GM12891 (cell line): ENCODE measurements around the gene SMIM38.

Experiments used
- DNase-seq: peaks from one replicate; pipeline ENCODE4 v3.0.0; 2011; ENCODE audit warnings: low spot score; ENCODE audit not compliant: insufficient read length
- FAIRE-seq: peaks from 2 replicates; lab custom pipeline; 2011; peaks lifted over from hg19 to GRCh38; lab: Jason Lieb, UNC
- PAX5 ChIP-seq: IDR thresholded peaks from 2 replicates; pipeline ENCODE4 v1.6.1; 2011; ENCODE audit warnings: low read length, moderate library complexity, mild to moderate bottlenecking; ENCODE audit not compliant: insufficient read depth, severe bottlenecking
- POLR2A ChIP-seq: IDR thresholded peaks from 2 replicates; pipeline ENCODE4 v1.6.1; 2011; ENCODE audit warnings: low read depth, low read length, control low read depth
- POLR2AphosphoS5 ChIP-seq: IDR thresholded peaks from 2 replicates; pipeline ENCODE4 v1.6.1; 2011; ENCODE audit warnings: low read depth, low read length, control low read depth
- POU2F2 ChIP-seq: IDR thresholded peaks from 2 replicates; pipeline ENCODE4 v1.6.1; 2011; ENCODE audit warnings: low read depth, mild to moderate bottlenecking, control low read depth, low read length, moderate library complexity
- SPI1 ChIP-seq: IDR thresholded peaks from 2 replicates; pipeline ENCODE4 v1.6.1; 2011; ENCODE audit warnings: low read depth, low read length, control low read depth
- TAF1 ChIP-seq: IDR thresholded peaks from 2 replicates; pipeline ENCODE4 v1.6.1; 2011; ENCODE audit warnings: low read depth, low read length, control low read depth

Gene SMIM38

DNA sequence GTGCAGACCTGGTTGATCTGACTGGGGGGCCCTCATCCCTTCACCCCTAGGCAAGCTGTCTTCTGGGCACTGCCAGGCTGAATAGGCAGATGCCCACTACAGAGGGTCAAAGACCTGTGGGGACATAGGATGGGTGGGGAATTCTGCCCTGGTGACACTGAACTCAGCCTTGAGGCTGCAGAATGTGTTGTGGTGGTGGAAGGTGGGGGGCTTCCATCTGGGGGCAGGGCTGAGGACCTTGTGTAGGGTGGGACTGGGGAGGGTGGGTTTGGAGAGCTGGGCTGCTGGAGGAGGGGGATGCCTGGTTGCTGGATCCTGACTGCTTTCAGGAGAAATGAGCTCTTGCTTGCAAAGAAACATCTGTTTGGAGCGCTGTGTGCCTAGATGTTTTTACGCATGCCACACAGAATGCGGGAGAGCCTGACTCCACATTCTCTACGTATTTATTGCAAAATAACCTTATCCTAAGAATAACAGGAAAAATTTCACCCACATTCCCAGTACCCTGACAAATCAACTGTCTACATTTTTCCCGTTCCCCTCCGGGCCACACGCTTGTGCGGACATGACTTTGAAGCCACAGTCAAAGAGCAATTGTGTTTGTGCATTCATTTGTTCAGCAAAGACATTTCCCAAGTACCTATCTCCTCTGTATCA, 18.3 kb downstream of the SMIM38 start:
- DNase-seq (no peak), FAIRE-seq (no peak)
- TF ChIP-seq TAF1 (no peak), POLR2AphosphoS5 (no peak), POU2F2 (no peak), POLR2A (no peak), PAX5 (no peak), SPI1 (no peak)

DNA sequence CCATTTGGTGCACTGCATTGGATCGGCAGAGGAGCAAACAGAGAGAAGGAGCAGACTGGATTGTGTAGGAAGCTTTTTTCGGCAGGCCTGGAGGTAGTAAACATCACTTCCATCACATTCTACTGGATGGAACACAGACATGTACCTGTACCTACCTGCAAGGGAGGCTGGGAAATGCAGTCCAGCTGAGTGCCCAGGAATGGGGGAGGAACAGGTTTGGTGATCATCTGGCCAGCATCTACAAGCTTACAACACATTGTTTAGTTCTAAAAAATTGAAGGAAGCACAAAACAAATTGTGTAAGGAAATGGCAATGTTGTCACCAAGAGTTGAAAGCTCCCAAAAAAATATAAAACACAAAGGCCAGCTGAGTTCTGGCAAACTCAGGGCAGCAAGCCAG, 19.1 kb downstream of the SMIM38 start:
- FAIRE-seq, result no peak
- DNase-seq, result no peak
- TF ChIP-seq POLR2AphosphoS5, result no peak
- no peak for TF ChIP-seq POU2F2
- TF ChIP-seq POLR2A, result no peak
- TF ChIP-seq PAX5, result no peak
- no peak for TF ChIP-seq SPI1
- no peak for TF ChIP-seq TAF1

DNA sequence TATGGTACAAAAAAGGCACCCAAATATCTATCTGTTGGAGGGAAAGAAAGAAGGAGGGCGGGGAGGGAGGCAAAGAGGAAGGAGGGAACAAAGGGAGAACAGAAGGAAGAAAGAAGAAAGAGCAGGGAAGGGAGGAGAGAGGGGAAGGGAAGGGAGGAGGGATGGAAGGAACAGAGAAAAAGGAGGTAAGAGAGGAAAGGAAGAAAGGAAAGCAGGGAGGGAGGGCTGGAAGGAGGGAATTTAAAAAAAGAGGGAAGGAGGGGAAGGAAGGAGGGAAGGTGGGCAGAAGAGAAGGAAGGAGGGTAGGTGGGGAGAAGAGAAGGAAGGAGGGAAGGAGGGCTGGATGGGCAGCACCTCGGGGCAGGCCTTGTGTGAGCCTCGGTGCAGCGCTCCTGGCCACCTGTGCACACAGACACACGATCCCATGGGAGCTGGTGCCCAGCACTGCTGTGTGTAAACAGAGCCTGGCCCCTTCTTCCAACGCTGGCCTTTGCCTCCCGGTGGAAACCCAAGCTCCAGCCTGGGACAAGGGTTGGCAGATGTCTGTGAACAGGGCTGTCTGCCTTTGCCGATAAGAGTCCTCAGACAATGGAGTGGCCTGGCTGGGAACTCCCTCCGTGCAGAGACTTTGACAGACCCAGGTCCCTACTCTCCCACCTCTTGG, 23.2 kb downstream of the SMIM38 start:
- no peak for FAIRE-seq
- TF ChIP-seq SPI1, result no peak
- no peak for TF ChIP-seq POLR2A
- no peak for TF ChIP-seq PAX5
- no peak for TF ChIP-seq POLR2AphosphoS5
- no peak for TF ChIP-seq TAF1
- no peak for TF ChIP-seq POU2F2

DNA sequence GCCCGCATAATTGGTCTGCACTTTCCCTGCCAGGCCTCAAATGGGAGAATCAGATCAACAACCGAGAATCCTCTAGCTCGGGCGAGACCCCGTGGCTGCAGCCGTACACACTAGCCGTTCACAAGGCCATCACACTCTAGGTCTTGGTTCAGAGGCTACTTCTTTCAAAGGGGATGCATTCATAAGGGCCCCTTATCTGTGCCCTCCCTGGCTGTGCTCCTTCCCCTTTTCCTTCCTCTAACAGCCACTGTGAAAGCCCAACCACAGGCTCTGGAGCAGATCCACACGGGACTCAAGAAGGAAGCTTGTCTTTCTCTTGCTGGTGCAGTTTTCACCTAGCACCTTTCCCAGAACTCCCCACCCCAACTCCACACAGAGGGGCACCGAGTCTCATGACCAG, 24.5 kb downstream of the SMIM38 start:
- no peak for FAIRE-seq
- no peak for DNase-seq
- TF ChIP-seq TAF1, result no peak
- no peak for TF ChIP-seq POU2F2
- TF ChIP-seq POLR2A, result no peak
- TF ChIP-seq PAX5, result no peak
- no peak for TF ChIP-seq SPI1
- no peak for TF ChIP-seq POLR2AphosphoS5

More for the DNA sequence above, 23.2 kb downstream of the SMIM38 start:
- DNase-seq, result no peak

DNA sequence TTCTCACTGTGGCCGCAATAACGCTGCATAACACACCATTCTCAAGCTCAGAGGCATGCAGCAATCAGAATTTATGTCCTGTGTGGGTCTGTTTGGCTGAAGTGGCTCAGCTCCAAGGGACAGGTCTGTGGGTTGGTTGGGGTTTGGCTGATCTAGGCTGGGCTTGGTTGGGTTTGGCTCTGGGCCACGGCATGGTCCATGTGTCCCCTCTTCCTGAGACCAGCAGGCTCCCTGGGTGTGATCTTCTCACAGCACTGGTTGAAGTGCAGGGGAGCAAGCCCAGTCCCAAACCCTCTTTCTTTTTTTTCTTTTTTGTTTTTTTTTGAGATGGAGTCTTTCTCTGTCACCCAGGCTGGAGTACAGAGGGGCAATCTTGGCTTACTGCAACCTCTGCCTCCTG, 25.0 kb downstream of the SMIM38 start:
- FAIRE-seq (no peak), DNase-seq (no peak)
- TF ChIP-seq SPI1 (no peak), POU2F2 (no peak)

DNA sequence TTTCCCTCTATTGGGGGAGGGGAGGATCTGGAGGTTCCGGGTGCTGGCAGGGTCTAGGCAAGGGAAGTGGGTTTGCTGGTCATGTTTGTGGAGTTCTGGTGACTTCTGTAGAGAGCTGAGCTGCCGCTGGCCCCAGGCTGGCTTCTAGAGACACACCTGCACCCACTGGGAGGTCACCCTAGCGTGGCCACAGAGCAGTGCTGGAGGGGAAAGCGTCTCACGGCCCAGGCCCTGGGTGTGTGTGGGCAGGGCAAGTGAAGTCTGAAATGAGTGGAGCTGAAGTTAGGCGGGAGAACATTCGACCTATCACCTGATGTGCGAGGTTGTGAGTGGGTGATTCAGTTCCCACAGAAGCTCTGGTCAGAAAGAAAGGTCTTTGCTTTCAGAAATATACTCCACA, 27.9 kb downstream of the SMIM38 start:
- peak; percentile 51 for TF ChIP-seq PAX5
- no peak for TF ChIP-seq SPI1
- FAIRE-seq (no peak), DNase-seq (peak; percentile 28)

DNA sequence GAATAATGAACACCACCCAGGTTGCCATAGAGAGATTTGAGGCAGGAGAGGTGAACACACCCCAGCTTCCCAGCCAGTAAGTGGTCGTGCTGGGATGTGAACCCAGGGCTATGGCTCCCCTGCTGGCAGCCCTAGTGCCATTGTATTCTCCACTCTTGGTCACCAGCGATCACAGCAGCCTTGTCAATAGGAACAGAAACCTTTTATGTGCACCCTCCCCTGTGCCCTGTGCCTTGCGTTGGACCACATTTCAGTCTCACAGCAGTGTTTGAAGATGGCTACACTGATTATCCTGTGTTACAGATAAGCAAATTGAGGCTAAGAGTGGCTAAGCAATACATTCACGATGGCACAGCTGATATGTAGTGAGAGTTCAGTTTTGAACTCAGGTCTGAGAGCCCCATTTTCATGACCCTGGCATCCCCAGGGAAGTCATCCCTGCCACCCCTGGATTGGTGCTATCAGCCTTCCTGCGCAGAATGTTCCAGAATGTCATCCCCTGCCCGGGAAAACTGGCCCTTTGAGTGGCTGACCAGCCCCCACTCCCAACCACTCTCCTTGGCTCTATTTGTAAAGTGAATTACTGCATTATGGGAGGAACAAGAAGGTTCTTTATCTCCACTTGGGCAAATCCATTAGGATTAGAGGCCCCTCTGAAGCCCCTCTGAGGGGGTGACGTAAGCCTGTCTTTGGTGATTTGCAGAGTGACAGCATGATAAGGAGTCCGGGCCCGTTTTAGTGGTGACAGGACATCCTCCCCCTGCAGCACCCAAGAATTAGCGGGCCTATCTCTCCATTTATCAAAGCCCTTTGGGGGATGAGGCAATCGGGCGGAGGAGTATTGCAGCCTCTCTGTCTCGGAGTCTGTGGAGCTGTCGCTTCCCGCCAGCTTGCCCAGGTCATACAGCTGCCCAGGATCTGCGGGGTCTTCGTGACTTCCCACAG, 30.9 kb downstream of the SMIM38 start:
- no peak for TF ChIP-seq POLR2A
- no peak for TF ChIP-seq SPI1
- no peak for TF ChIP-seq POU2F2
- TF ChIP-seq POLR2AphosphoS5, result no peak
- no peak for TF ChIP-seq PAX5
- no peak for TF ChIP-seq TAF1
- FAIRE-seq (no peak), DNase-seq (no peak)

DNA sequence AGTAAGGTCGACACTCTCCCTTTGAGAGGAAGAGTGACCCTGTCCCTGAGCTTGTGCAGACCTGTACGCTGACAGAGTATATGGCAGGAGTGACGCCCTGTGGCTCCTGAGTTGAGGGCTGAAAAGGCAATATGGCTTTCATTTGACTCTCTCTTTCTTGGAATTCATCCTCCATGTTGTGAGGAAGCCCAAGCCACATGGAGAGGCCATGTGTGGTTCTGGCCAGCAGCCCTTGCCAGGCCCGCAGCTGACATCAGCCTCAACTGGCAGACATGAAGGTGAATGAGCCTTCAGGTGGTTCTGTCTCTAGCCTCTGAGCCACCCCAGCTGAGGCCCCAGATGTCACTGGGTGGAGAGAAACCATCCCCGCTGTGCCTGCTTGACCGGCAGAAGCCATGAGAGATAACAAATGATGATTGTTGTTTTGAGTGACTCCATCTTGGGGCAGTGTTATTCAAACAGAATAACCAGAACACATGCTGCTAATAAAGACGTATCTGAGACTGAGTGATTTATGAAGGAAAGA, 31.9 kb downstream of the SMIM38 start:
- FAIRE-seq, result no peak
- TF ChIP-seq POU2F2, result no peak
- no peak for TF ChIP-seq SPI1
- no peak for TF ChIP-seq PAX5
- no peak for TF ChIP-seq POLR2A
- TF ChIP-seq POLR2AphosphoS5, result no peak
- no peak for TF ChIP-seq TAF1
- no peak for DNase-seq

DNA sequence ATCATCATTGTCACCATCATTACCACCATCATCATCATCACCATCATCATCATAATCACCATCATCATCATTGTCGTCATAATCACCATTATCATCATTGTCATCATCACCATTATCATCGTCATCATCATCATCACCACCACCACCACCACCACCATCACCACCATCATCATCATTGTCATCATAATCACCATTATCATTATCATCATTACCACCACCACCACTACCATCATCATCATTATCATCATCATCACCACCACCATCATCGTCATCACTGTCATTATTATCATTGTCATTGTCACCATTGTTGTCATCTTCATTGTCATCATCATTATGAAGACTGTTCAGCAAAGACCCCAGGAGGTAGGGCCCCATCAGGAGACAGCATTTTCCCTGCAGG, 33.3 kb downstream of the SMIM38 start:
- no peak for TF ChIP-seq TAF1
- no peak for TF ChIP-seq POLR2AphosphoS5
- no peak for TF ChIP-seq SPI1
- TF ChIP-seq PAX5, result no peak
- TF ChIP-seq POLR2A, result no peak
- TF ChIP-seq POU2F2, result no peak
- FAIRE-seq (no peak), DNase-seq (no peak)
